ENCODE measurements around the gene STK11IP. TPM values are rescaled to one million over a fixed set of nuclear protein-coding genes. Genes with fewer than 3 reads are reported as not detected.

The STK11IP gene
- polyA plus RNA-seq, 1 donor from 2014 or later, result 54.9 TPM

DNA sequence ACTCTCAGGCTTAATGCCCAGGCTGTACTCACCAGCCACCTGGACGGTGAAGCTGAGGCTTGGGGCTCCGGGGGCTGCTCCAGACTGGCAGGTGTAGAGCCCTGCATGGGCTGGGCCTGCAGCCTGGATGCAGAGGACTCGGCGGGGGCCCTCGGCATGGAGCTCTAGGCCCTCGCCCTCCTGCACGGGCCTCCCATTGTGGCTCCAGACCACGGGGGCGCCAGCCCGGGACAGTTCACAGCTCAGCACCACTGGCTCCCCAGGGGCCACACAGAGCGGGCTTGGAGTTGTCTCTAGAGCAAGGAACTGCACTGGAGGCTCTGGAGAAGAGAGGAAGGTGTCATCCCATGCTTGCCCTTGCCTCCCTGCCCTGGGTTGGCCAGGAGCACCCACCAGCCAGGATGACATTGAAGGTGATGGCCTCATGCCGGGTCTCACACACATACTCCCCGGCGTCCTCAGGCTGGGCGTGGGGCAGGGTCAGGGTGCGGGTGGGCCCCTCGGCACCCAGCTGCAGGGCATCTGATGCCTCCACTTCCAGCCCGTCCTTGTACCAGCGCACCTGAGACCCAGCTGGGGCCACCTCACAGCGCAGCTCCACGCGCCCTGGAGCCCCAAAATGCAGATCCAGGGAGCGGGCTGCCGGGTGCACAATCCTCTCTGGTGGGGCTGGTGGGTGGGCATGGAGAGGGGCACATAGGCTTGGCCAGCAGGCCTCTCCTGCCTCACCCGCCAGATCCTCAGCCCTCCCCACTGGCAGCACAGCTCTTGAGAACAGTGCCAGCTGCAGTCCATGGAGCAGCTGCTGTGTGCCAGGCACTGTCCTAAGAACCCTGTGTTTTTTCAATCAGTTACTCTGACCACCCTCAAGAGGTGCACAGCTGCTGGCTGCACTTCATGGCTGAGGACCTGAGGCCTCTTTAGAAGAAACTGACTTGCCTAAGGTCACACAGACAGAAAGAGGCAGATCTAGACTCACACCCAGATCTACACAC lies 39.6 kb upstream of the STK11IP start:
- no peak overlapping the region for H2AFZ ChIP-seq (ENCODE audit: low read depth, low read length)
- no peaks in the 10 kb centered on the region for H3F3A ChIP-seq (ENCODE audit: insufficient read depth, low read length, poor library complexity, severe bottlenecking)
- no peak overlapping the region for H3K4me2 ChIP-seq (ENCODE audit: low read length)
- H3K36me3 ChIP-seq (ENCODE audit: insufficient read depth, low read length), result no peaks in the 10 kb centered on the region
- TF ChIP-seq RAD21 (conservative IDR thresholded peaks at IDR 0.05) (no peak), TAF1 (IDR thresholded peaks at IDR 0.05; ENCODE audit: low read depth) (no peak), MXI1 (conservative IDR thresholded peaks at IDR 0.05; ENCODE audit: poor library complexity, severe bottlenecking) (no peak), EP300 (conservative IDR thresholded peaks at IDR 0.05; ENCODE audit: poor library complexity, severe bottlenecking) (no peak), POLR2AphosphoS5 (IDR thresholded peaks at IDR 0.05) (no peak), EZH2 (IDR thresholded peaks at IDR 0.05; ENCODE audit: borderline replicate concordance, insufficient read depth, low read length, poor library complexity, severe bottlenecking) (no peak), SMC3 (conservative IDR thresholded peaks at IDR 0.05; ENCODE audit: poor library complexity) (no peak)
- TF ChIP-seq, protein P1, sequence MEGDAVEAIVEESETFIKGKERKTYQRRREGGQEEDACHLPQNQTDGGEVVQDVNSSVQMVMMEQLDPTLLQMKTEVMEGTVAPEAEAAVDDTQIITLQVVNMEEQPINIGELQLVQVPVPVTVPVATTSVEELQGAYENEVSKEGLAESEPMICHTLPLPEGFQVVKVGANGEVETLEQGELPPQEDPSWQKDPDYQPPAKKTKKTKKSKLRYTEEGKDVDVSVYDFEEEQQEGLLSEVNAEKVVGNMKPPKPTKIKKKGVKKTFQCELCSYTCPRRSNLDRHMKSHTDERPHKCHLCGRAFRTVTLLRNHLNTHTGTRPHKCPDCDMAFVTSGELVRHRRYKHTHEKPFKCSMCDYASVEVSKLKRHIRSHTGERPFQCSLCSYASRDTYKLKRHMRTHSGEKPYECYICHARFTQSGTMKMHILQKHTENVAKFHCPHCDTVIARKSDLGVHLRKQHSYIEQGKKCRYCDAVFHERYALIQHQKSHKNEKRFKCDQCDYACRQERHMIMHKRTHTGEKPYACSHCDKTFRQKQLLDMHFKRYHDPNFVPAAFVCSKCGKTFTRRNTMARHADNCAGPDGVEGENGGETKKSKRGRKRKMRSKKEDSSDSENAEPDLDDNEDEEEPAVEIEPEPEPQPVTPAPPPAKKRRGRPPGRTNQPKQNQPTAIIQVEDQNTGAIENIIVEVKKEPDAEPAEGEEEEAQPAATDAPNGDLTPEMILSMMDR (IDR thresholded peaks at IDR 0.05; ENCODE audit: poor library complexity, severe bottlenecking), result no peak
- TF ChIP-seq, protein P2, sequence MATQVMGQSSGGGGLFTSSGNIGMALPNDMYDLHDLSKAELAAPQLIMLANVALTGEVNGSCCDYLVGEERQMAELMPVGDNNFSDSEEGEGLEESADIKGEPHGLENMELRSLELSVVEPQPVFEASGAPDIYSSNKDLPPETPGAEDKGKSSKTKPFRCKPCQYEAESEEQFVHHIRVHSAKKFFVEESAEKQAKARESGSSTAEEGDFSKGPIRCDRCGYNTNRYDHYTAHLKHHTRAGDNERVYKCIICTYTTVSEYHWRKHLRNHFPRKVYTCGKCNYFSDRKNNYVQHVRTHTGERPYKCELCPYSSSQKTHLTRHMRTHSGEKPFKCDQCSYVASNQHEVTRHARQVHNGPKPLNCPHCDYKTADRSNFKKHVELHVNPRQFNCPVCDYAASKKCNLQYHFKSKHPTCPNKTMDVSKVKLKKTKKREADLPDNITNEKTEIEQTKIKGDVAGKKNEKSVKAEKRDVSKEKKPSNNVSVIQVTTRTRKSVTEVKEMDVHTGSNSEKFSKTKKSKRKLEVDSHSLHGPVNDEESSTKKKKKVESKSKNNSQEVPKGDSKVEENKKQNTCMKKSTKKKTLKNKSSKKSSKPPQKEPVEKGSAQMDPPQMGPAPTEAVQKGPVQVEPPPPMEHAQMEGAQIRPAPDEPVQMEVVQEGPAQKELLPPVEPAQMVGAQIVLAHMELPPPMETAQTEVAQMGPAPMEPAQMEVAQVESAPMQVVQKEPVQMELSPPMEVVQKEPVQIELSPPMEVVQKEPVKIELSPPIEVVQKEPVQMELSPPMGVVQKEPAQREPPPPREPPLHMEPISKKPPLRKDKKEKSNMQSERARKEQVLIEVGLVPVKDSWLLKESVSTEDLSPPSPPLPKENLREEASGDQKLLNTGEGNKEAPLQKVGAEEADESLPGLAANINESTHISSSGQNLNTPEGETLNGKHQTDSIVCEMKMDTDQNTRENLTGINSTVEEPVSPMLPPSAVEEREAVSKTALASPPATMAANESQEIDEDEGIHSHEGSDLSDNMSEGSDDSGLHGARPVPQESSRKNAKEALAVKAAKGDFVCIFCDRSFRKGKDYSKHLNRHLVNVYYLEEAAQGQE (IDR thresholded peaks at IDR 0.05; ENCODE audit: borderline replicate concordance), result no peak
- H3K9me3 ChIP-seq (ENCODE audit: low read length), result no peaks in the 10 kb centered on the region
- H3K27ac ChIP-seq (ENCODE audit: low read length), result no peak overlapping the region
- H4K20me1 ChIP-seq (ENCODE audit: insufficient read depth), result no peaks in the 10 kb centered on the region
- no peak overlapping the region for H3K9ac ChIP-seq (ENCODE audit: low read length)
- no peak overlapping the region for H3K4me3 ChIP-seq (ENCODE audit: low read length)
- no peaks in the 10 kb centered on the region for H3K79me2 ChIP-seq (replicated peaks; ENCODE audit: insufficient read depth, low read length)
- H3K9me2 ChIP-seq (ENCODE audit: insufficient read depth, low read length), result no peaks in the 10 kb centered on the region
- H3K27me3 ChIP-seq (ENCODE audit: insufficient read depth, low read depth, low read length), result peaks cover 1% of the 10 kb centered on the region

DNA sequence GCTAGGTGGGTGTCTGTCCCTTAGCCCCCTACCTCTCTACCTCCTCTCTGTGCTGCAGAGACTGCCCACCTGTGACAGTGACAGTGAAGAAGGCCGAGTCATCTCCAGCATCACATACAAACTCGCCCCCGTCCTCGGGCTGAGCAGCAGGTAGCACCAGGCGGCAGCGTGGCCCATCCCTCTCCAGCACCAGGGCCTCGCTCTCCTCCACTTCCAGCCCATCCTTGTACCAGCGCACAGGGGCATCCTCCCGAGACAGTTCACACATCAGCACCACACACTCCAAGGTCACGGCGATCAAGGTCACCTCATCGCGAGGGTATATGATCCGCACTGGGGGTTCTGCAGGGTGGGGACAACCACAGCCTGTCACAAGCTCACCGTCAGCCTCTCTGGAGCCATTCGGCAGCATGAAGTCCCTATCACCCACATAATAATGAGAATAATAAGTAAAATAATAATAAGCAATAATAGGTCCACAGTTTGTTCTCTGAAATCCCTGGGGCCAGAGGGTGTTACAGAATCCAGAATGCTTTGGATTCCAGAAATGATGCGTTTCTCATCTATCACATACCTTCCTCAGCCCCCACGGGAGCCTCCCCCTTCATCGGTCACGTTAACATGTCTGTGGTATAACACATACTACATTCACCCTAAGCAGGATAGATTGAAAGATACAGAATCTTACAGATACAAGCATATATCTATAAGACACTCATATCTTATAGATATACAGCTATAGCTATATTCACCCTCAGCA lies 38.3 kb upstream of the STK11IP start:
- Histone ChIP-seq H3F3A (ENCODE audit: insufficient read depth, low read length, poor library complexity, severe bottlenecking) (no peaks in the 10 kb centered on the region), H3K4me3 (ENCODE audit: low read length) (no peak overlapping the region), H3K4me2 (ENCODE audit: low read length) (no peak overlapping the region), H3K9me2 (ENCODE audit: insufficient read depth, low read length) (no peaks in the 10 kb centered on the region), H3K36me3 (ENCODE audit: insufficient read depth, low read length) (no peaks in the 10 kb centered on the region), H2AFZ (ENCODE audit: low read depth, low read length) (no peak overlapping the region), H3K9ac (ENCODE audit: low read length) (no peak overlapping the region), H3K79me2 (replicated peaks; ENCODE audit: insufficient read depth, low read length) (no peaks in the 10 kb centered on the region), H3K9me3 (ENCODE audit: low read length) (no peaks in the 10 kb centered on the region), H3K27ac (ENCODE audit: low read length) (no peak overlapping the region), H4K20me1 (ENCODE audit: insufficient read depth) (no peaks in the 10 kb centered on the region), H3K27me3 (ENCODE audit: insufficient read depth, low read depth, low read length) (no peaks in the 10 kb centered on the region)
- TF ChIP-seq EZH2 (IDR thresholded peaks at IDR 0.05; ENCODE audit: borderline replicate concordance, insufficient read depth, low read length, poor library complexity, severe bottlenecking) (no peak), TAF1 (IDR thresholded peaks at IDR 0.05; ENCODE audit: low read depth) (no peak), SMC3 (conservative IDR thresholded peaks at IDR 0.05; ENCODE audit: poor library complexity) (no peak), RAD21 (conservative IDR thresholded peaks at IDR 0.05) (no peak), MXI1 (conservative IDR thresholded peaks at IDR 0.05; ENCODE audit: poor library complexity, severe bottlenecking) (no peak), POLR2AphosphoS5 (IDR thresholded peaks at IDR 0.05) (no peak), EP300 (conservative IDR thresholded peaks at IDR 0.05; ENCODE audit: poor library complexity, severe bottlenecking) (no peak)
- TF ChIP-seq, protein P2 (IDR thresholded peaks at IDR 0.05; ENCODE audit: borderline replicate concordance), result no peak
- TF ChIP-seq, protein P1 (IDR thresholded peaks at IDR 0.05; ENCODE audit: poor library complexity, severe bottlenecking), result no peak
